DOHH2 (cell line): ENCODE data around the gene SNCAIP.

Source experiments
- H3F3A ChIP-seq: fragments of 200-600 bp; sonication (generic), shearing (Covaris generic); 2 replicates; pipeline ENCODE4 v1.6.0; 2016; ENCODE audit warnings: antibody characterized with exemption, mild to moderate bottlenecking; ENCODE audit not compliant: control insufficient read depth, insufficient read depth
- H3K27ac ChIP-seq: fragments of 200-600 bp; sonication (generic); 2 replicates; pipeline ENCODE4 v1.5.1; 2014; ENCODE audit warnings: low read depth, mild to moderate bottlenecking, low read length, moderate library complexity
- H3K27me3 ChIP-seq: fragments of 200-600 bp; sonication (generic); 2 replicates; pipeline ENCODE4 v1.6.1; 2014; ENCODE audit warnings: mild to moderate bottlenecking, low read length, mixed read lengths; ENCODE audit not compliant: control insufficient read depth
- H3K36me3 ChIP-seq: fragments of 200-600 bp; sonication (generic); 2 replicates; pipeline ENCODE4 v1.6.1; 2014; ENCODE audit warnings: mild to moderate bottlenecking, low read length, moderate library complexity, mixed read lengths; ENCODE audit not compliant: control insufficient read depth
- H3K4me1 ChIP-seq: fragments of 200-600 bp; sonication (generic); 2 replicates; pipeline ENCODE4 v1.6.1; 2014; ENCODE audit warnings: mild to moderate bottlenecking, low read length, mixed read lengths; ENCODE audit not compliant: control insufficient read depth
- H3K4me2 ChIP-seq: fragments of 200-600 bp; sonication (generic); 2 replicates; pipeline ENCODE4 v1.6.0; 2014; ENCODE audit warnings: mild to moderate bottlenecking, low read length, moderate library complexity
- H3K4me3 ChIP-seq: fragments of 200-600 bp; sonication (generic); 2 replicates; pipeline ENCODE4 v1.5.1; 2014; ENCODE audit warnings: mild to moderate bottlenecking, low read length, mixed read lengths
- H3K79me2 ChIP-seq: fragments of 200-600 bp; sonication (generic); 2 replicates; pipeline ENCODE4 v1.6.1; 2014; ENCODE audit warnings: mild to moderate bottlenecking, low read length, mixed read lengths; ENCODE audit not compliant: control insufficient read depth
- H3K9me2 ChIP-seq: fragments of 200-600 bp; sonication (generic); replicated peaks from 2 replicates; pipeline ENCODE4 v1.6.1; 2014; ENCODE audit warnings: mild to moderate bottlenecking, low read length, mixed read lengths; ENCODE audit not compliant: control insufficient read depth
- H3K9me3 ChIP-seq: fragments of 200-600 bp; sonication (generic); 2 replicates; pipeline ENCODE4 v1.6.1; 2014; ENCODE audit warnings: antibody characterized with exemption, low read length, mixed read lengths; ENCODE audit not compliant: control insufficient read depth, insufficient read depth
- H4K20me1 ChIP-seq: fragments of 200-600 bp; sonication (generic); 2 replicates; pipeline ENCODE4 v1.6.0; 2014; ENCODE audit warnings: low read depth, mild to moderate bottlenecking, antibody characterized with exemption, low read length, moderate library complexity; ENCODE audit not compliant: control insufficient read depth, insufficient read depth
- EZH2phosphoT487 ChIP-seq: fragments of 200-600 bp; sonication (generic); IDR thresholded peaks from 2 replicates; pipeline ENCODE4 v1.6.1; 2017; ENCODE audit warnings: borderline replicate concordance, mild to moderate bottlenecking, antibody characterized with exemption, low read length, moderate library complexity, mixed read lengths
- TF ChIP-seq, protein P1 (sequence below): fragments of 200-600 bp; sonication (generic); IDR thresholded peaks from one replicate; pipeline ENCODE4 v1.5.1; 2014; ENCODE audit warnings: antibody characterized with exemption, mild to moderate bottlenecking, low read depth, low read length; ENCODE audit not compliant: poor library complexity, severe bottlenecking

The SNCAIP gene

GRCh38 chr5:122321921-122322320, 9.9 kb downstream of the SNCAIP start:
- Histone ChIP-seq H3K9me2 (no peaks in the 10 kb centered on the region), H3K27ac (no peak overlapping the region), H3K27me3 (no peaks in the 10 kb centered on the region), H3F3A (no peaks in the 10 kb centered on the region), H3K4me1 (no peaks in the 10 kb centered on the region), H3K9me3 (no peaks in the 10 kb centered on the region), H3K36me3 (no peaks in the 10 kb centered on the region), H3K4me3 (no peak overlapping the region), H3K4me2 (no peak overlapping the region), H3K79me2 (no peaks in the 10 kb centered on the region), H4K20me1 (no peaks in the 10 kb centered on the region)
- no peak for TF ChIP-seq EZH2phosphoT487
- TF ChIP-seq, protein P1, sequence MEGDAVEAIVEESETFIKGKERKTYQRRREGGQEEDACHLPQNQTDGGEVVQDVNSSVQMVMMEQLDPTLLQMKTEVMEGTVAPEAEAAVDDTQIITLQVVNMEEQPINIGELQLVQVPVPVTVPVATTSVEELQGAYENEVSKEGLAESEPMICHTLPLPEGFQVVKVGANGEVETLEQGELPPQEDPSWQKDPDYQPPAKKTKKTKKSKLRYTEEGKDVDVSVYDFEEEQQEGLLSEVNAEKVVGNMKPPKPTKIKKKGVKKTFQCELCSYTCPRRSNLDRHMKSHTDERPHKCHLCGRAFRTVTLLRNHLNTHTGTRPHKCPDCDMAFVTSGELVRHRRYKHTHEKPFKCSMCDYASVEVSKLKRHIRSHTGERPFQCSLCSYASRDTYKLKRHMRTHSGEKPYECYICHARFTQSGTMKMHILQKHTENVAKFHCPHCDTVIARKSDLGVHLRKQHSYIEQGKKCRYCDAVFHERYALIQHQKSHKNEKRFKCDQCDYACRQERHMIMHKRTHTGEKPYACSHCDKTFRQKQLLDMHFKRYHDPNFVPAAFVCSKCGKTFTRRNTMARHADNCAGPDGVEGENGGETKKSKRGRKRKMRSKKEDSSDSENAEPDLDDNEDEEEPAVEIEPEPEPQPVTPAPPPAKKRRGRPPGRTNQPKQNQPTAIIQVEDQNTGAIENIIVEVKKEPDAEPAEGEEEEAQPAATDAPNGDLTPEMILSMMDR: no peak

- H4K20me1 ChIP-seq: no peaks in the 10 kb centered on the region
- no peaks in the 10 kb centered on the region for H3K79me2 ChIP-seq
- no peak overlapping the region for H3K27ac ChIP-seq
- H3K4me3 ChIP-seq: no peak overlapping the region
- TF ChIP-seq, protein P1: no peak
- TF ChIP-seq EZH2phosphoT487: no peak
- H3K9me3 ChIP-seq: no peaks in the 10 kb centered on the region
- no peak overlapping the region for H3K4me2 ChIP-seq
- H3K27me3 ChIP-seq: no peaks in the 10 kb centered on the region
- H3F3A ChIP-seq: no peaks in the 10 kb centered on the region
- H3K4me1 ChIP-seq: no peaks in the 10 kb centered on the region
- no peaks in the 10 kb centered on the region for H3K9me2 ChIP-seq
- H3K36me3 ChIP-seq: no peaks in the 10 kb centered on the region
These were observed 10.9 kb downstream of the SNCAIP start for GRCh38 chr5:122322801-122323548.

DNA sequence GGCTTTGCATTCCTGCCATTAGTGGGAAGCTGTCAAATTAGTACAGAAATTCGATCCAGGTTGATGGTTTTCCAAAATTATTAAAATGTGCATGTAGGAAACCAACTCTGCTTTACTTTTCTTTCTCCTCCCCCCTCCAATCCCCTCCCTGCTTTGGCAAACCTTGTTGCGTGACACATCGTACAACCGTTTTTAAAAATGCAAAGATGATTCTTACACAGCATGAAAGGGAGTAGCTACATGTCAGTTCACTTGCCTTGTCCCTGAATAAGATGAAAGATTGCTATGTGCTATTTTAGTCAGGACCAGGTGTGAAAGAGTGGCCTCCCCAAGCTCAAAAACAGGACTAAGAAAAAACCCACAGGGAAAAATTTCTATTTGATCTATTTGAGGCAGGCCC, 11.7 kb downstream of the SNCAIP start:
- no peaks in the 10 kb centered on the region for H3K4me1 ChIP-seq
- TF ChIP-seq, protein P1: no peak
- TF ChIP-seq EZH2phosphoT487: no peak
- H4K20me1 ChIP-seq: no peaks in the 10 kb centered on the region
- H3K27ac ChIP-seq: no peak overlapping the region
- no peak overlapping the region for H3K4me2 ChIP-seq
- H3K27me3 ChIP-seq: no peaks in the 10 kb centered on the region
- no peak overlapping the region for H3K4me3 ChIP-seq
- H3F3A ChIP-seq: no peaks in the 10 kb centered on the region
- H3K9me3 ChIP-seq: no peaks in the 10 kb centered on the region
- H3K9me2 ChIP-seq: no peaks in the 10 kb centered on the region
- no peaks in the 10 kb centered on the region for H3K36me3 ChIP-seq
- no peaks in the 10 kb centered on the region for H3K79me2 ChIP-seq
